GM12878 (cell line): ENCODE data around the gene TBL3.

ENCODE experiments used
- CREB1 ChIP-seq: IDR thresholded peaks from 2 replicates; pipeline ENCODE4 v1.6.1; 2012; ENCODE audit warnings: low read depth, mild to moderate bottlenecking, inconsistent platforms
- POLR2A ChIP-seq: IDR thresholded peaks from 2 replicates; pipeline ENCODE4 v1.6.1; 2011; ENCODE audit warnings: low read depth, mild to moderate bottlenecking, low read length
- RFX5 ChIP-seq: IDR thresholded peaks from 2 replicates; pipeline ENCODE4 v1.6.1; 2011; ENCODE audit warnings: low read depth, low read length, improper control_type of control experiment
- STAT3 ChIP-seq: IDR thresholded peaks from 2 replicates; pipeline ENCODE4 v1.6.1; 2011; ENCODE audit warnings: low read depth, low read length, improper control_type of control experiment
- SUZ12 ChIP-seq: fragments of 200-600 bp; sonication (generic); IDR thresholded peaks from one replicate; pipeline ENCODE4 v1.6.1; 2018; ENCODE audit warnings: antibody characterized with exemption, mild to moderate bottlenecking; ENCODE audit not compliant: unreplicated experiment
- TCF7 ChIP-seq: IDR thresholded peaks from 2 replicates; pipeline ENCODE4 v1.6.1; 2014; ENCODE audit warnings: antibody characterized with exemption, borderline replicate concordance
- TF ChIP-seq, protein P1 (sequence below), 3 experiments: IDR thresholded peaks in 2 of 3; conservative IDR thresholded peaks in 1 of 3; 2 replicates each; pipeline ENCODE4 v1.5.1; 2011; ENCODE audit warnings: low read depth in 3 of 3, low read length in 3 of 3, mild to moderate bottlenecking in 3 of 3, control low read depth in 2 of 3, moderate library complexity in 2 of 3, inconsistent platforms in 1 of 3, mixed read lengths in 1 of 3; ENCODE audit not compliant: control insufficient read depth in 2 of 3, insufficient read depth in 1 of 3; ENCODE audit errors: extremely low read depth in 1 of 3
- TF ChIP-seq, protein P2 (sequence below): IDR thresholded peaks from 2 replicates; pipeline ENCODE4 v1.6.1; 2012; ENCODE audit warnings: low read depth, low read length, improper control_type of control experiment

DNA sequence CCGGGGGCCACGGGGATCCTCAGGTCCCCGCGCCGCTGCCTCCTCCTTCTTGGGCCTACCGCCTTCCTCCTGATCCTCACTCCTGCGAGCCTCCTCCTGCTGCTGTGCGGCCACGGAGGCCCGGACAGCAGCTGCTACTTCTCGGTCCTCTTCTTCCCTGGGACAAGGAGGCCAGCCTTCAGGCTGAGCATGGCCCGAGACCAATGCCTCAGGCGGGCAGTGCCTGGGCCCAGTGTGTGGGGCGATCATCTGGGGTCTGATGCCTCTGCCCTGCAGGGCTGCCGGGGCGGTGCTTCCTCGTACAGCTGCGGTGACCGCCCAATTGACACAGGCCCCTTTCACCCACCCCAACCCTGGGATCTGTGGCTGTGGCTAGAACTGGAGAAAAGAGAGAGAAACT, 29.2 kb downstream of the TBL3 start:
- TF ChIP-seq, protein P1, sequence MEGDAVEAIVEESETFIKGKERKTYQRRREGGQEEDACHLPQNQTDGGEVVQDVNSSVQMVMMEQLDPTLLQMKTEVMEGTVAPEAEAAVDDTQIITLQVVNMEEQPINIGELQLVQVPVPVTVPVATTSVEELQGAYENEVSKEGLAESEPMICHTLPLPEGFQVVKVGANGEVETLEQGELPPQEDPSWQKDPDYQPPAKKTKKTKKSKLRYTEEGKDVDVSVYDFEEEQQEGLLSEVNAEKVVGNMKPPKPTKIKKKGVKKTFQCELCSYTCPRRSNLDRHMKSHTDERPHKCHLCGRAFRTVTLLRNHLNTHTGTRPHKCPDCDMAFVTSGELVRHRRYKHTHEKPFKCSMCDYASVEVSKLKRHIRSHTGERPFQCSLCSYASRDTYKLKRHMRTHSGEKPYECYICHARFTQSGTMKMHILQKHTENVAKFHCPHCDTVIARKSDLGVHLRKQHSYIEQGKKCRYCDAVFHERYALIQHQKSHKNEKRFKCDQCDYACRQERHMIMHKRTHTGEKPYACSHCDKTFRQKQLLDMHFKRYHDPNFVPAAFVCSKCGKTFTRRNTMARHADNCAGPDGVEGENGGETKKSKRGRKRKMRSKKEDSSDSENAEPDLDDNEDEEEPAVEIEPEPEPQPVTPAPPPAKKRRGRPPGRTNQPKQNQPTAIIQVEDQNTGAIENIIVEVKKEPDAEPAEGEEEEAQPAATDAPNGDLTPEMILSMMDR (IDR thresholded peaks at IDR 0.05 in 2 of 3, conservative IDR thresholded peaks at IDR 0.05 in 1 of 3; ENCODE audit: control insufficient read depth in 2 of 3, extremely low read depth in 1 of 3, insufficient read depth in 1 of 3, low read depth in 3 of 3, low read length in 3 of 3), result no peak
- TF ChIP-seq POLR2A (no peak; the same call in 1 of the 2 replicates), CREB1 (no peak), SUZ12 (no peak), RFX5 (no peak), STAT3 (no peak), TCF7 (no peak)
- TF ChIP-seq, protein P2, sequence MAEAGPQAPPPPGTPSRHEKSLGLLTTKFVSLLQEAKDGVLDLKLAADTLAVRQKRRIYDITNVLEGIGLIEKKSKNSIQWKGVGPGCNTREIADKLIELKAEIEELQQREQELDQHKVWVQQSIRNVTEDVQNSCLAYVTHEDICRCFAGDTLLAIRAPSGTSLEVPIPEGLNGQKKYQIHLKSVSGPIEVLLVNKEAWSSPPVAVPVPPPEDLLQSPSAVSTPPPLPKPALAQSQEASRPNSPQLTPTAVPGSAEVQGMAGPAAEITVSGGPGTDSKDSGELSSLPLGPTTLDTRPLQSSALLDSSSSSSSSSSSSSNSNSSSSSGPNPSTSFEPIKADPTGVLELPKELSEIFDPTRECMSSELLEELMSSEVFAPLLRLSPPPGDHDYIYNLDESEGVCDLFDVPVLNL, result no peak
